Sigmoid colon (tissue), 4 donors: ENCODE measurements around the gene EIF4EBP3.

Experiments used
- CTCF ChIP-seq, 4 experiments: fragments of 450-650 bp in 3 of 4; fragments of 200-600 bp in 1 of 4; IDR thresholded peaks; one replicate each; pipeline ENCODE4 v1.5.1; 2016 to 2019; ENCODE audit warnings: antibody characterized with exemption in 4 of 4, mild to moderate bottlenecking in 3 of 4, moderate library complexity in 2 of 4
- EP300 ChIP-seq, 4 donors: sonication (generic); formaldehyde crosslinking; IDR thresholded peaks; one replicate each; pipeline ENCODE4 v1.6.1; 2017; ENCODE audit warnings: antibody characterized with exemption in 4 of 4

DNA sequence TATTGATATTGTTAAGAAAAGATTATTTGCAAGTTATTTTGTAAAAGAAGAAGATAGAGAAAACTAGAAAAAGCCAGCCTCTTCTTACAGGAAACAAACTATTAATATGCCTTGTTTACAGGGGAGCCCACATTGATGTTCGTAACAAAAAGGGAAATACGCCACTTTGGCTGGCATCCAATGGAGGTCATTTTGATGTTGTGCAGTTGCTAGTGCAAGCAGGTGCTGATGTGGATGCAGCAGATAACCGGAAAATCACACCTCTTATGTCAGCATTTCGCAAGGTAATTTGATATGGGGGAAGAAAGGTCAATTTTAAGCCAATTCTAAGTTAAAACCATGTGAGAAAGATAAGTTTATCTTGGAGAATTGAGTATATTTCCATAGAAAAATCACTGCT lies 37.6 kb upstream of the EIF4EBP3 start:
- TF ChIP-seq EP300 (IDR thresholded peaks at IDR 0.05) (no peak), CTCF (IDR thresholded peaks at IDR 0.05) (no peak)
